ENCODE results near the gene CHCHD4.
A peak's percentile ranks its signal among the peaks of the same experiment; 100 is the strongest.
"Not testable (repeated sequence)": the region's sequence is repeated elsewhere in the genome, so short reads cannot be mapped to it uniquely, and the experiment has no call there.

CHCHD4 gene

GRCh38 chr3:14093831-14094230 is 30.8 kb downstream of the CHCHD4 start:
- no peak for DNase-seq (ENCODE audit: low read depth in 2 of 2)
- TF ChIP-seq CTCF (IDR thresholded peaks at IDR 0.05; ENCODE audit: low read depth, low read length): no peak
- H3K4me3 ChIP-seq (replicated peaks in 1 of 2; ENCODE audit: low read depth in 2 of 2, low read length in 2 of 2): no peak overlapping the region

- no peak overlapping the region for H3K4me3 ChIP-seq (replicated peaks in 1 of 2; ENCODE audit: low read depth in 2 of 2, low read length in 2 of 2)
- DNase-seq (ENCODE audit: low read depth in 2 of 2): no peak
- no peak for TF ChIP-seq CTCF (IDR thresholded peaks at IDR 0.05; ENCODE audit: low read depth, low read length)
These were observed 32.2 kb downstream of the CHCHD4 start for GRCh38 chr3:14092464-14092863.

DNA sequence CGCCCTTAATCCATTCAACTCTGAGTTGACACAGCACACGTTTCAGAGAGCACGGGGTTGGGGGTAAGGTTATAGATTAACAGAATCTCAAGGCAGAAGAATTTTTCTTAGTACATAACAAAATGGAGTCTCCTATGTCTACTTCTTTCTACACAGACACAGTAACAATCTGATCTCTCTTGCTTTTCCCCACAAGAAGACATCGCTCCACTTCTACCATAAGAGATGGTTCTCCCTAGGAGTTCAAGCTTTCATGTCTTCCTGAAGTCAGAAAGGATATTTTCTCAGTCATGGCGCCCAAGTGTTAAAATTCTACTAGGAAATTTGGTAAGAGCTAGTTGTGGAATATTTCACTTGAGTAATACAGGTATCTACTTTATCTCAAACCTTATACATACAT is 32.7 kb downstream of the CHCHD4 start:
- not testable (repeated sequence) for DNase-seq (ENCODE audit: low read depth in 2 of 2); H3K4me3 ChIP-seq (replicated peaks in 1 of 2; ENCODE audit: low read depth in 2 of 2, low read length in 2 of 2)

GRCh38 chr3:14087461-14087860 is 37.2 kb downstream of the CHCHD4 start:
- DNase-seq (ENCODE audit: low read depth in 2 of 2); H3K4me3 ChIP-seq (replicated peaks in 1 of 2; ENCODE audit: low read depth in 2 of 2, low read length in 2 of 2): not testable (repeated sequence)

GRCh38 chr3:14082108-14082657 is 42.5 kb downstream of the CHCHD4 start:
- no peak for TF ChIP-seq CTCF (IDR thresholded peaks at IDR 0.05; ENCODE audit: low read depth, low read length)
- no peak overlapping the region for H3K4me3 ChIP-seq (replicated peaks in 1 of 2; ENCODE audit: low read depth in 2 of 2, low read length in 2 of 2)
- DNase-seq (ENCODE audit: low read depth in 2 of 2): no peak

GRCh38 chr3:14077310-14077709 is 47.4 kb downstream of the CHCHD4 start:
- no peak overlapping the region for H3K4me3 ChIP-seq (replicated peaks in 1 of 2; ENCODE audit: low read depth in 2 of 2, low read length in 2 of 2)

GRCh38 chr3:14075233-14075632 is 49.4 kb downstream of the CHCHD4 start:
- not testable (repeated sequence) for H3K4me3 ChIP-seq (replicated peaks in 1 of 2; ENCODE audit: low read depth in 2 of 2, low read length in 2 of 2); DNase-seq (ENCODE audit: low read depth in 2 of 2)

More at GRCh38 chr3:14077310-14077709, 47.4 kb downstream of the CHCHD4 start:
- TF ChIP-seq CTCF (IDR thresholded peaks at IDR 0.05; ENCODE audit: low read depth, low read length): no peak
- peak in 1 of 2 donors; percentile 3 for DNase-seq (ENCODE audit: low read depth in 2 of 2)

- H3K4me3 ChIP-seq (replicated peaks in 1 of 2; ENCODE audit: low read depth in 2 of 2, low read length in 2 of 2): no peak overlapping the region
- no peak for DNase-seq (ENCODE audit: low read depth in 2 of 2)
- no peak for TF ChIP-seq CTCF (IDR thresholded peaks at IDR 0.05; ENCODE audit: low read depth, low read length)
These were observed 59.8 kb downstream of the CHCHD4 start for GRCh38 chr3:14064910-14065309.
